ENCODE measurements around the gene ZNF555.

The ZNF555 gene

DNA sequence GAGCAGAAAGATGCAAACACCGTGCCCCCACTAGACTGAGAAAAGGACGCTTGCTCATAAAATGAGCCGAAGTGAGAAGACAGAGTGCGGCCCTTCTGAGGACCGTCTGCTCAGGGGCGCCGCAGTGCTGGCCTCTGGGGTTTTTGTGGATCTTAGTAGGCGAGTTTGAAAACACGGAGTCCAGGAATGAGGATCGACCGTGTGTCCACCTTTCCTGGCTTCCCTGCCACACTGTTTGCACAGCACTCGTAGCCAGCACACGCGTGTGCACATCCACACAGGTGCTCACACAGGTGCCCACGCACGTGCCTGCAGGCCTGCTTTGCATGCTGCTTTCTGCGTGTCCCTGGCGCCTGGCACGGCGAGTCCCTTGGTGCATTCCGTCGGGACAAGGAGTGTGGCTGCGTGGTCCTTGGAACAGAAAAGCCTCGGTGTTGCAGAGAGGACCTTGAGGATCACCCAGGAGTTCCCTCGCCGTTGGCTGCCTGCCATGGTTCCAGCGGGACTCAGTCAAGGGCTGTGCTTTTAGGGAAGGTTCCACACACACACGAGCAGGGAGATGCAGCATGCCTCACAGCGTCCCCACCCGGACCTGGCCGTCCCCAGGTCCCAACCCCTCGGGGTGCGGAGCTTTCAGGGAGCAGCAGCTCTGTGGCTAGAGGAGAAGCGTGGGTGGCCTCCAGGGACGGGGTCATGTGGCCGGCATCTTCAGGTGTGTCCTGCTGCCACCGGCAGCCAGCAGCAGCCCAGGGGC, 31.7 kb upstream of the ZNF555 start:
- H4K8ac ChIP-seq (ENCODE audit: low read depth, low read length): no peak overlapping the region
- H3K4me2 ChIP-seq (ENCODE audit: low read length): no peak overlapping the region
- no peaks in the 10 kb centered on the region for H3K79me1 ChIP-seq (ENCODE audit: low read length)
- H3K36me3 ChIP-seq (ENCODE audit: control insufficient read depth, insufficient read depth, low read length): peaks cover 10% of the 10 kb centered on the region
- no peak overlapping the region for H2BK15ac ChIP-seq (replicated peaks; ENCODE audit: low read depth)
- no peaks in the 10 kb centered on the region for H3K4me1 ChIP-seq (ENCODE audit: control insufficient read depth, low read depth, low read length)
- H3K4ac ChIP-seq (ENCODE audit: low read depth, low read length): no peak overlapping the region
- no peaks in the 10 kb centered on the region for H3K27me3 ChIP-seq (ENCODE audit: insufficient read depth, low read length, poor library complexity)
- no peak overlapping the region for H2BK5ac ChIP-seq (ENCODE audit: low read length)
- no peak overlapping the region for H3K9ac ChIP-seq (ENCODE audit: low read length)
- DNase-seq: no peak
- H3K4me3 ChIP-seq (ENCODE audit: low read length): no peak overlapping the region
- H3K23ac ChIP-seq (ENCODE audit: low read length): no peak overlapping the region
- H3K79me2 ChIP-seq (ENCODE audit: control insufficient read depth, insufficient read depth, low read length): no peaks in the 10 kb centered on the region
- H3K56ac ChIP-seq (ENCODE audit: low read length): no peak overlapping the region
- no CpG with 5 or more reads among the region's 37 CpGs for WGBS (ENCODE audit: extremely low coverage, insufficient coverage, low lambda C conversion rate)
- no peak overlapping the region for H3K27ac ChIP-seq (ENCODE audit: low read depth, low read length)
- H2BK120ac ChIP-seq (ENCODE audit: low read depth, low read length): no peak overlapping the region
- H2AK5ac ChIP-seq (ENCODE audit: low read length): no peak overlapping the region
- H4K5ac ChIP-seq (ENCODE audit: low read length): no peak overlapping the region
- no peak overlapping the region for H3K18ac ChIP-seq (ENCODE audit: low read length)

DNA sequence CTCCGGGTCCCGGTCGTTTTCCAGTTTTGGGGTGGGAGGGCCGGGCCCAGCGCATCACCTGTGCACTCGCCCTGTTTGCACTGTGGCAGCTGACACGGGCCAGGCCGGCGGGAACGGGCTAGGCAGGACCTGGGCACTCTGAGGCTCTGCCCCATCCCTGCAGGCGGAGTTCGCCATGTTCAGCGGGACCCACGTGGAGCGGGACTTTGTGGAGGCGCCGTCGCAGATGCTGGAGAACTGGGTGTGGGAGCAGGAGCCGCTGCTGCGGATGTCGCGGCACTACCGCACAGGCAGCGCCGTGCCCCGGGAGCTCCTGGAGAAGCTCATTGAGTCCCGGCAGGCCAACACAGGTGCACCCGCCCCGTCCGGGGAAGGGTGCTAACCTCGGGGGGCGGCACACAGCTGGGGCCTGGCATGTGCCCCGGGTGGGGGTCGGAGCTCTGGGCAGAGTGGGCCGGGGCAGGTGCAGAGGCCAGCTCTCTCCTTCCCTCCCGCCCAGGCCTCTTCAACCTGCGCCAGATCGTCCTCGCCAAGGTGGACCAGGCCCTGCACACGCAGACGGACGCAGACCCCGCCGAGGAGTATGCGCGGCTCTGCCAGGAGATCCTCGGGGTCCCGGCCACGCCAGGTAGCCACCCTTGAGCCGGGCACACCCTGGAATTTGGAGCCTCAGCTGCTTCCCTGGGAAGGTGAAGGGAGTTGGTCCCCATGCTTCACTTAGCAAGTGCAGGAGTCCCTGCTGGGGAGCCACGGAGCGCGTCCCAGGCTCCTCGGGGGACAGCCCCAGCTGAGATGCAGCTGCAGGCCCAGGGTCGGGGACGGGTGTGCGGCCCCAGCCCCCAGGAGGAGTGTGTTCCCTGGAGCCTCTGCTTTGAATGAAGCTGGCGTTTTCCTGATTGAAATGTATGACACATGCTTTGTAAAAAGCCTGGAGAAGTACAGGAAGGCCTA, 30.9 kb upstream of the ZNF555 start:
- Histone ChIP-seq H3K27me3 (ENCODE audit: insufficient read depth, low read length, poor library complexity) (no peaks in the 10 kb centered on the region), H3K4me2 (ENCODE audit: low read length) (no peak overlapping the region), H3K27ac (ENCODE audit: low read depth, low read length) (no peak overlapping the region), H3K18ac (ENCODE audit: low read length) (no peak overlapping the region), H2AK5ac (ENCODE audit: low read length) (no peak overlapping the region), H2BK15ac (replicated peaks; ENCODE audit: low read depth) (no peak overlapping the region), H3K4ac (ENCODE audit: low read depth, low read length) (no peak overlapping the region), H3K9ac (ENCODE audit: low read length) (no peak overlapping the region), H2BK120ac (ENCODE audit: low read depth, low read length) (no peak overlapping the region), H3K79me1 (ENCODE audit: low read length) (no peaks in the 10 kb centered on the region), H3K4me3 (ENCODE audit: low read length) (no peak overlapping the region), H4K5ac (ENCODE audit: low read length) (no peak overlapping the region), H3K56ac (ENCODE audit: low read length) (no peak overlapping the region), H4K8ac (ENCODE audit: low read depth, low read length) (no peak overlapping the region), H3K36me3 (ENCODE audit: control insufficient read depth, insufficient read depth, low read length) (peaks cover 6% of the 10 kb centered on the region), H2BK5ac (ENCODE audit: low read length) (no peak overlapping the region), H3K4me1 (ENCODE audit: control insufficient read depth, low read depth, low read length) (no peaks in the 10 kb centered on the region), H3K23ac (ENCODE audit: low read length) (no peak overlapping the region), H3K79me2 (ENCODE audit: control insufficient read depth, insufficient read depth, low read length) (no peaks in the 10 kb centered on the region)
- DNase-seq: no peak
- no CpG with 5 or more reads among the region's 58 CpGs for WGBS (ENCODE audit: extremely low coverage, insufficient coverage, low lambda C conversion rate)

- H3K79me1 ChIP-seq (ENCODE audit: low read length): no peaks in the 10 kb centered on the region
- no CpG with 5 or more reads among the region's 20 CpGs for WGBS (ENCODE audit: extremely low coverage, insufficient coverage, low lambda C conversion rate)
- H4K8ac ChIP-seq (ENCODE audit: low read depth, low read length): no peak overlapping the region
Measured at GRCh38 chr19:2811221-2811722, 30.0 kb upstream of the ZNF555 start.

DNA sequence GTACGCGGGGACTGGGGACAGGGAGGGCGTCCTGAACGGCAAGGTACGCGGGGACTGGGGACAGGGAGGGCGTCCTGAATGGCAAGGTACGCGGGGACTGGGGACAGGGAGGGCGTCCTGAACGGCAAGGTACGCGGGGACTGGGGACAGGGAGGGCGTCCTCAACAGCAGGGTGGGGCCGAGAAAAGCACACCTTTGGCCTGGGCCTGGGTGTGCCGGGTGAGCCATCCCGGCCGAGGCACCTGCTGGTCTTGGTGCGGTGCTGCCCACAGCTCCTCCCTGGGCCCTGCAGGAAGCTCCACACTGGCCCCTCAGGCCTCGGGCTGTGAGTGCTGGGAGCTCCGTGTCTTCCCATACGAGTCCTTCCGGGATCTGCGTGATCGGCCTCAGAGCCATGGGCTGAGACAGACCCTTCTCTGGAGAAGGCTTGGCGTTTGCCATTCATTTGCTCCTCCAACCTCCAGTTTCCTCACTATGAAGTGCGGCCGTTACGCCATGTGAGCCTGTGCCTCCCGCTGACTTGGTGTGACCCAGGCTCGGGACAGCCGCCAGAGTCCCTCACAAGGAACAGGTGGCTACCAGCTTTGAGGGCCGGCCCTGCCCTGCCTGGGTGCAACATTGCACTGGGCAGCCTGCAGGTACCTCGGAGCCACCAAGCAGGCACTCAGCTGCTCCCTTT, 29.4 kb upstream of the ZNF555 start:
- Histone ChIP-seq H2AK5ac (ENCODE audit: low read length) (no peak overlapping the region), H3K4me2 (ENCODE audit: low read length) (no peak overlapping the region), H3K56ac (ENCODE audit: low read length) (no peak overlapping the region), H3K79me2 (ENCODE audit: control insufficient read depth, insufficient read depth, low read length) (no peaks in the 10 kb centered on the region), H2BK15ac (replicated peaks; ENCODE audit: low read depth) (no peak overlapping the region), H3K4me1 (ENCODE audit: control insufficient read depth, low read depth, low read length) (no peaks in the 10 kb centered on the region), H3K4me3 (ENCODE audit: low read length) (no peak overlapping the region), H4K5ac (ENCODE audit: low read length) (no peak overlapping the region), H2BK120ac (ENCODE audit: low read depth, low read length) (no peak overlapping the region), H3K27me3 (ENCODE audit: insufficient read depth, low read length, poor library complexity) (no peaks in the 10 kb centered on the region), H4K8ac (ENCODE audit: low read depth, low read length) (no peak overlapping the region), H3K9ac (ENCODE audit: low read length) (no peak overlapping the region), H3K27ac (ENCODE audit: low read depth, low read length) (no peak overlapping the region), H3K36me3 (ENCODE audit: control insufficient read depth, insufficient read depth, low read length) (peaks cover 3% of the 10 kb centered on the region), H3K18ac (ENCODE audit: low read length) (no peak overlapping the region), H3K23ac (ENCODE audit: low read length) (no peak overlapping the region), H3K4ac (ENCODE audit: low read depth, low read length) (no peak overlapping the region), H3K79me1 (ENCODE audit: low read length) (no peaks in the 10 kb centered on the region), H2BK5ac (ENCODE audit: low read length) (no peak overlapping the region)
- no peak for DNase-seq
- WGBS (ENCODE audit: extremely low coverage, insufficient coverage, low lambda C conversion rate): no CpG with 5 or more reads among the region's 34 CpGs

More at GRCh38 chr19:2811221-2811722, 30.0 kb upstream of the ZNF555 start:
- no peaks in the 10 kb centered on the region for H3K4me1 ChIP-seq (ENCODE audit: control insufficient read depth, low read depth, low read length)
- no peak overlapping the region for H3K4me3 ChIP-seq (ENCODE audit: low read length)
- H2BK15ac ChIP-seq (replicated peaks; ENCODE audit: low read depth): no peak overlapping the region
- no peak overlapping the region for H3K23ac ChIP-seq (ENCODE audit: low read length)
- no peak overlapping the region for H3K56ac ChIP-seq (ENCODE audit: low read length)
- H3K4me2 ChIP-seq (ENCODE audit: low read length): no peak overlapping the region
- H2BK5ac ChIP-seq (ENCODE audit: low read length): no peak overlapping the region
- H3K18ac ChIP-seq (ENCODE audit: low read length): no peak overlapping the region
- no peaks in the 10 kb centered on the region for H3K27me3 ChIP-seq (ENCODE audit: insufficient read depth, low read length, poor library complexity)
- no peaks in the 10 kb centered on the region for H3K79me2 ChIP-seq (ENCODE audit: control insufficient read depth, insufficient read depth, low read length)
- H2BK120ac ChIP-seq (ENCODE audit: low read depth, low read length): no peak overlapping the region
- no peak overlapping the region for H3K9ac ChIP-seq (ENCODE audit: low read length)
- no peak overlapping the region for H4K5ac ChIP-seq (ENCODE audit: low read length)
- no peak overlapping the region for H3K27ac ChIP-seq (ENCODE audit: low read depth, low read length)
- H3K4ac ChIP-seq (ENCODE audit: low read depth, low read length): no peak overlapping the region
- DNase-seq: no peak
- H3K36me3 ChIP-seq (ENCODE audit: control insufficient read depth, insufficient read depth, low read length): peaks cover 6% of the 10 kb centered on the region
- no peak overlapping the region for H2AK5ac ChIP-seq (ENCODE audit: low read length)

GRCh38 chr19:2812414-2813234, 28.7 kb upstream of the ZNF555 start:
- Histone ChIP-seq H4K8ac (ENCODE audit: low read depth, low read length) (no peak overlapping the region), H3K18ac (ENCODE audit: low read length) (no peak overlapping the region), H3K36me3 (ENCODE audit: control insufficient read depth, insufficient read depth, low read length) (peaks cover 3% of the 10 kb centered on the region), H3K9ac (ENCODE audit: low read length) (no peak overlapping the region), H3K56ac (ENCODE audit: low read length) (no peak overlapping the region), H3K4me1 (ENCODE audit: control insufficient read depth, low read depth, low read length) (no peaks in the 10 kb centered on the region), H3K79me2 (ENCODE audit: control insufficient read depth, insufficient read depth, low read length) (no peaks in the 10 kb centered on the region), H3K79me1 (ENCODE audit: low read length) (no peaks in the 10 kb centered on the region), H3K4ac (ENCODE audit: low read depth, low read length) (no peak overlapping the region), H2BK15ac (replicated peaks; ENCODE audit: low read depth) (no peak overlapping the region), H3K27me3 (ENCODE audit: insufficient read depth, low read length, poor library complexity) (no peaks in the 10 kb centered on the region), H3K4me2 (ENCODE audit: low read length) (no peak overlapping the region), H3K4me3 (ENCODE audit: low read length) (no peak overlapping the region), H2AK5ac (ENCODE audit: low read length) (no peak overlapping the region), H3K27ac (ENCODE audit: low read depth, low read length) (no peak overlapping the region), H4K5ac (ENCODE audit: low read length) (no peak overlapping the region), H2BK5ac (ENCODE audit: low read length) (no peak overlapping the region), H2BK120ac (ENCODE audit: low read depth, low read length) (no peak overlapping the region), H3K23ac (ENCODE audit: low read length) (no peak overlapping the region)
- no CpG with 5 or more reads among the region's 37 CpGs for WGBS (ENCODE audit: extremely low coverage, insufficient coverage, low lambda C conversion rate)
- no peak for DNase-seq
